WTC11 (cell line): ENCODE data around the gene KANSL1L. TPM values are rescaled to one million over a fixed set of nuclear protein-coding genes. Genes with fewer than 3 reads are reported as not detected.

Experiments used
- ATF3 ChIP-seq: sonication (generic); formaldehyde crosslinking; conservative IDR thresholded peaks from 2 replicates; pipeline ENCODE4 v1.8.1; 2022; ENCODE audit warnings: mild to moderate bottlenecking, missing genetic modification reagents
- ATF6 ChIP-seq: sonication (generic); formaldehyde crosslinking; IDR thresholded peaks from 2 replicates; pipeline ENCODE4 v1.8.1; 2023; ENCODE audit warnings: mild to moderate bottlenecking, missing genetic modification reagents
- CREM ChIP-seq: sonication (generic); formaldehyde crosslinking; IDR thresholded peaks from 2 replicates; pipeline ENCODE4 v1.8.1; 2022; ENCODE audit warnings: mild to moderate bottlenecking, missing genetic modification reagents, moderate library complexity
- CTCF ChIP-seq: fragments of 200-600 bp; IDR thresholded peaks from 2 replicates; pipeline ENCODE4 v1.8.0; 2022; ENCODE audit warnings: antibody characterized with exemption
- EMX1 ChIP-seq: fragments of 250-450 bp; sonication (Bioruptor Pico); IDR thresholded peaks from 2 replicates; pipeline ENCODE4 v1.8.0; 2021; ENCODE audit warnings: mild to moderate bottlenecking
- ETV6 ChIP-seq: sonication (generic); formaldehyde crosslinking; IDR thresholded peaks from 2 replicates; pipeline ENCODE4 v1.8.1; 2022; ENCODE audit warnings: mild to moderate bottlenecking, missing genetic modification reagents
- FOXJ3 ChIP-seq: sonication (generic); formaldehyde crosslinking; IDR thresholded peaks from 2 replicates; pipeline ENCODE4 v1.9.0; 2021; ENCODE audit warnings: missing genetic modification reagents, mild to moderate bottlenecking, borderline replicate concordance
- GABPB1 ChIP-seq: sonication (generic); formaldehyde crosslinking; IDR thresholded peaks from 2 replicates; pipeline ENCODE4 v1.8.1; 2023; ENCODE audit warnings: mild to moderate bottlenecking, missing genetic modification reagents
- MLX ChIP-seq: sonication (generic); formaldehyde crosslinking; IDR thresholded peaks from 2 replicates; pipeline ENCODE4 v1.8.1; 2023; ENCODE audit warnings: mild to moderate bottlenecking, missing genetic modification reagents, moderate library complexity
- NR2C2 ChIP-seq: sonication (generic); formaldehyde crosslinking; IDR thresholded peaks from 2 replicates; pipeline ENCODE4 v1.8.0; 2022; ENCODE audit warnings: mild to moderate bottlenecking, missing genetic modification reagents
- OVOL2 ChIP-seq: fragments of 250-450 bp; sonication (Bioruptor Pico); IDR thresholded peaks from 2 replicates; pipeline ENCODE4 v1.9.0; 2021; ENCODE audit warnings: mild to moderate bottlenecking, borderline replicate concordance
- PRDM15 ChIP-seq: sonication (generic); formaldehyde crosslinking; IDR thresholded peaks from 2 replicates; pipeline ENCODE4 v1.8.0; 2022; ENCODE audit warnings: missing genetic modification reagents
- PREB ChIP-seq: sonication (generic); formaldehyde crosslinking; IDR thresholded peaks from 2 replicates; pipeline ENCODE4 v1.8.1; 2022; ENCODE audit warnings: mild to moderate bottlenecking, missing genetic modification reagents, moderate library complexity, borderline replicate concordance
- RELA ChIP-seq: sonication (generic); formaldehyde crosslinking; IDR thresholded peaks from 2 replicates; pipeline ENCODE4 v1.8.1; 2022; ENCODE audit warnings: missing genetic modification reagents, mild to moderate bottlenecking, borderline replicate concordance
- RORB ChIP-seq: fragments of 250-450 bp; sonication (Bioruptor Pico); IDR thresholded peaks from 2 replicates; pipeline ENCODE4 v1.9.0; 2021; ENCODE audit warnings: mild to moderate bottlenecking
- SMAD4 ChIP-seq: sonication (generic); formaldehyde crosslinking; IDR thresholded peaks from 2 replicates; pipeline ENCODE4 v1.8.0; 2022; ENCODE audit warnings: mild to moderate bottlenecking, missing genetic modification reagents
- SOX15 ChIP-seq: fragments of 250-450 bp; sonication (Bioruptor Pico); IDR thresholded peaks from 2 replicates; pipeline ENCODE4 v1.9.0; 2021; ENCODE audit warnings: mild to moderate bottlenecking
- USF1 ChIP-seq: sonication (generic); formaldehyde crosslinking; IDR thresholded peaks from 2 replicates; pipeline ENCODE4 v1.8.0; 2022; ENCODE audit warnings: mild to moderate bottlenecking, missing genetic modification reagents
- USF2 ChIP-seq: sonication (generic); formaldehyde crosslinking; IDR thresholded peaks from 2 replicates; pipeline ENCODE4 v1.8.1; 2023; ENCODE audit warnings: mild to moderate bottlenecking, missing genetic modification reagents, moderate library complexity
- ZBTB21 ChIP-seq: sonication (generic); formaldehyde crosslinking; IDR thresholded peaks from 2 replicates; pipeline ENCODE4 v1.8.1; 2023; ENCODE audit warnings: mild to moderate bottlenecking, missing genetic modification reagents, borderline replicate concordance
- ZNF138 ChIP-seq: sonication (generic); formaldehyde crosslinking; conservative IDR thresholded peaks from 2 replicates; pipeline ENCODE4 v1.8.1; 2022; ENCODE audit warnings: mild to moderate bottlenecking, moderate library complexity, missing genetic modification reagents
- ZNF317 ChIP-seq: sonication (generic); formaldehyde crosslinking; IDR thresholded peaks from 2 replicates; pipeline ENCODE4 v1.8.1; 2023; ENCODE audit warnings: low read depth, mild to moderate bottlenecking, moderate library complexity, missing genetic modification reagents, borderline replicate concordance
- ZNF512 ChIP-seq: sonication (generic); formaldehyde crosslinking; IDR thresholded peaks from 2 replicates; pipeline ENCODE4 v1.8.1; 2022; ENCODE audit warnings: missing genetic modification reagents, borderline replicate concordance
- ZSCAN18 ChIP-seq: fragments of 250-450 bp; sonication (Bioruptor Pico); IDR thresholded peaks from 2 replicates; pipeline ENCODE4 v2.1.2; 2022; ENCODE audit warnings: mild to moderate bottlenecking, moderate library complexity
- total RNA-seq: library from RNA; stranded (reverse); gene quantifications from 3 replicates; pipeline ENCODE4 v1.2.3, GENCODE V29; 2021

The KANSL1L gene
- total RNA-seq, 1 experiment from 2014 or later = 11.4 TPM

GRCh38 chr2:210171309-210172218, at the start of gene KANSL1L (continued):
- TF ChIP-seq RORB (CRISPR knock-in tag) (no peak), ETV6 (no peak), OVOL2 (no peak), EMX1 (CRISPR knock-in tag) (no peak), CTCF (no peak), NR2C2 (CRISPR knock-in tag) (no peak), GABPB1 (CRISPR knock-in tag) (peak; percentile 46; the same call in 1 of the 2 replicates), ATF3 (no peak), PREB (CRISPR knock-in tag) (no peak), CREM (CRISPR knock-in tag) (no peak), ZNF317 (no peak), RELA (no peak), USF2 (CRISPR knock-in tag) (no peak), ZSCAN18 (no peak), USF1 (CRISPR knock-in tag) (no peak), FOXJ3 (no peak), SMAD4 (CRISPR knock-in tag) (no peak), ZNF512 (no peak), SOX15 (CRISPR knock-in tag) (no peak), PRDM15 (CRISPR knock-in tag) (peak; percentile 97), ZNF138 (CRISPR knock-in tag) (no peak), ATF6 (CRISPR knock-in tag) (no peak), MLX (CRISPR knock-in tag) (no peak), ZBTB21 (CRISPR knock-in tag) (no peak)
